ENCODE data around the gene EDN3. TPM values are rescaled to one million over a fixed set of nuclear protein-coding genes. Genes with fewer than 3 reads are reported as not detected.
A peak's percentile ranks its signal among the peaks of the same experiment; 100 is the strongest.

EDN3 gene
- total RNA-seq, 2 donors from 2014 or later = not detected

GRCh38 chr20:59295531-59295930, 4.9 kb upstream of the EDN3 start:
- Mint-ChIP-seq H3K9me3 (no peaks in the 10 kb centered on the region), H3K27me3 (ENCODE audit: insufficient read depth) (peaks cover 82% of the 10 kb centered on the region), H3K4me1 (peaks cover 3% of the 10 kb centered on the region), H3K27ac (no peak overlapping the region), H3K4me3 (no peak overlapping the region), H3K36me3 (ENCODE audit: low read depth) (no peaks in the 10 kb centered on the region)
- Histone ChIP-seq H3K4me3 (ENCODE audit: low read length) (no peak overlapping the region), H3K9me3 (ENCODE audit: control insufficient read depth, low read length) (no peaks in the 10 kb centered on the region), H3K9ac (ENCODE audit: extremely low read depth, low read length, poor library complexity, severe bottlenecking) (no peak overlapping the region), H3K36me3 (ENCODE audit: control insufficient read depth, insufficient read depth, low read length) (no peaks in the 10 kb centered on the region), H3K4me1 (ENCODE audit: control insufficient read depth, insufficient read depth, low read length) (peaks cover 2% of the 10 kb centered on the region), H3K27ac (ENCODE audit: low read depth, low read length) (no peak overlapping the region), H3K27me3 (ENCODE audit: control insufficient read depth, insufficient read depth, low read length, poor library complexity, severe bottlenecking) (peaks cover 70% of the 10 kb centered on the region)
- WGBS, 2 experiments (ENCODE audit: insufficient coverage in 1 of 2, insufficient read length in 1 of 2) = 92 to 100% methylated on average over 1 to 5 of the region's 5 CpGs
- no peak for DNase-seq
- TF ChIP-seq CTCF (conservative IDR thresholded peaks at IDR 0.05) = no peak

- H3K4me3 Mint-ChIP-seq = no peak overlapping the region
- peaks cover 3% of the 10 kb centered on the region for H3K4me1 Mint-ChIP-seq
- no peak for DNase-seq
- Histone ChIP-seq H3K4me3 (ENCODE audit: low read length) (no peak overlapping the region), H3K36me3 (ENCODE audit: control insufficient read depth, insufficient read depth, low read length) (no peaks in the 10 kb centered on the region), H3K9ac (ENCODE audit: extremely low read depth, low read length, poor library complexity, severe bottlenecking) (no peak overlapping the region), H3K27ac (ENCODE audit: low read depth, low read length) (no peak overlapping the region), H3K9me3 (ENCODE audit: control insufficient read depth, low read length) (no peaks in the 10 kb centered on the region), H3K27me3 (ENCODE audit: control insufficient read depth, insufficient read depth, low read length, poor library complexity, severe bottlenecking) (peaks cover 91% of the 10 kb centered on the region), H3K4me1 (ENCODE audit: control insufficient read depth, insufficient read depth, low read length) (peaks cover 2% of the 10 kb centered on the region)
- 91 to 94% methylated on average over 4 to 7 of the region's 7 CpGs for WGBS, 2 experiments (ENCODE audit: insufficient coverage in 1 of 2, insufficient read length in 1 of 2)
- no peak for TF ChIP-seq CTCF (conservative IDR thresholded peaks at IDR 0.05)
- H3K36me3 Mint-ChIP-seq (ENCODE audit: low read depth) = no peaks in the 10 kb centered on the region
- H3K27ac Mint-ChIP-seq = no peak overlapping the region
- H3K9me3 Mint-ChIP-seq = no peaks in the 10 kb centered on the region
- peaks cover 89% of the 10 kb centered on the region for H3K27me3 Mint-ChIP-seq (ENCODE audit: insufficient read depth)
Observed at GRCh38 chr20:59297686-59298085, 2.7 kb upstream of the EDN3 start.

DNA sequence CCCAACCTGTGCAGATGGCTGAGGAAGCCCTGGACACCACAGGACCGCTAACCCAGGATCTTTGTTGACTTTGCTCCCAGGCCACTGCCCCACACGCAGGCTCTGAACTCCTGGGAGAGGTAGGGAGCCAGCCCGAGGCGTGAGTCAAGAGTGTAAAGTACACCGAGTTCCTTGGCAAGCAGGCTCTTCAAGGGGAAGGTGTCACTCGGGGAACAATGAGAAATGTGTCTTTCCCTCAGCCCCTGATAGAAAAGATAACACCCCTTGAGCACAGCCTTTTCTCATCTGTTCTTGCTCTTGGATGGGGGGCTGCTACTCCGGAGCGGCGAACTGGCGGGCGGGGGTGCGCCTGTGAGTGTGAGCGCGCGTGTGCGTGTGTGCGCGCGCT, 472 bp upstream of the EDN3 start:
- Histone ChIP-seq H3K27me3 (ENCODE audit: control insufficient read depth, insufficient read depth, low read length, poor library complexity, severe bottlenecking) (peaks cover 97% of the 10 kb centered on the region), H3K4me3 (ENCODE audit: low read length) (peak overlapping the region; percentile 32), H3K36me3 (ENCODE audit: control insufficient read depth, insufficient read depth, low read length) (no peaks in the 10 kb centered on the region), H3K9ac (ENCODE audit: extremely low read depth, low read length, poor library complexity, severe bottlenecking) (no peak overlapping the region), H3K27ac (ENCODE audit: low read depth, low read length) (no peak overlapping the region), H3K9me3 (ENCODE audit: control insufficient read depth, low read length) (no peaks in the 10 kb centered on the region), H3K4me1 (ENCODE audit: control insufficient read depth, insufficient read depth, low read length) (peaks cover 2% of the 10 kb centered on the region)
- peak overlapping the region; percentile 42 for H3K4me3 Mint-ChIP-seq
- TF ChIP-seq CTCF (conservative IDR thresholded peaks at IDR 0.05) = no peak
- no peak overlapping the region for H3K27ac Mint-ChIP-seq
- H3K4me1 Mint-ChIP-seq = peaks cover 3% of the 10 kb centered on the region
- peaks cover 98% of the 10 kb centered on the region for H3K27me3 Mint-ChIP-seq (ENCODE audit: insufficient read depth)
- no peaks in the 10 kb centered on the region for H3K9me3 Mint-ChIP-seq
- DNase-seq = peak; percentile 67
- H3K36me3 Mint-ChIP-seq (ENCODE audit: low read depth) = no peaks in the 10 kb centered on the region
- WGBS, 2 experiments (ENCODE audit: insufficient coverage in 1 of 2, insufficient read length in 1 of 2) = 26 to 31% methylated on average over 4 to 13 of the region's 19 CpGs
